Heart left ventricle (tissue), 16 donors: ENCODE results near the gene ZNF423. TPM values are rescaled to one million over a fixed set of nuclear protein-coding genes. Genes with fewer than 3 reads are reported as not detected.

Experiments used
- ATAC-seq, 4 donors: fragments of 200-7000 bp; cut with Tn5 transposase; one replicate each; pipeline ENCODE4 v1.9.1; 2020 to 2022; ENCODE audit warnings: moderate library complexity in 4 of 4, mild to moderate bottlenecking in 3 of 4, moderate number of reproducible peaks in 1 of 4
- DNase-seq, 5 donors: peaks; one replicate each; pipeline ENCODE4 v3.0.0-alpha.2; 2020
- H3K27ac ChIP-seq, 12 donors: fragments of 200-600 bp; sonication (generic) in 4 of 12; one replicate each; pipeline versions ENCODE4 v1.5.0 to v1.8.0; 2016 to 2022; ENCODE audit warnings: mild to moderate bottlenecking in 2 of 12
- H3K27me3 ChIP-seq, 9 donors: fragments of 200-600 bp; sonication (generic) in 2 of 9; one replicate each; pipeline versions ENCODE4 v1.5.1 to v1.8.0; 2016 to 2022; ENCODE audit warnings: mild to moderate bottlenecking in 3 of 9
- H3K36me3 ChIP-seq, 9 donors: fragments of 200-600 bp; sonication (generic) in 2 of 9; one replicate each; pipeline versions ENCODE4 v1.5.0 to v1.8.0; 2018 to 2022; ENCODE audit warnings: mild to moderate bottlenecking in 2 of 9
- H3K4me1 ChIP-seq, 12 donors: fragments of 200-600 bp; sonication (generic) in 4 of 12; one replicate each; pipeline versions ENCODE4 v1.5.0 to v1.8.0; 2016 to 2022; ENCODE audit warnings: mild to moderate bottlenecking in 3 of 12
- H3K4me3 ChIP-seq, 12 donors: fragments of 200-600 bp; sonication (generic) in 4 of 12; one replicate each; pipeline versions ENCODE4 v1.5.0 to v1.8.0; 2017 to 2022; ENCODE audit warnings: mild to moderate bottlenecking in 9 of 12, moderate library complexity in 4 of 12
- H3K9me3 ChIP-seq, 12 donors: fragments of 200-600 bp; sonication (generic) in 4 of 12; one replicate each; pipeline versions ENCODE4 v1.5.0 to v1.8.0; 2016 to 2022; ENCODE audit warnings: mild to moderate bottlenecking in 1 of 12
- POLR2A ChIP-seq, 2 donors: fragments of 450-650 bp; IDR thresholded peaks; one replicate each; pipeline ENCODE4 v1.6.1; 2017; ENCODE audit warnings: antibody characterized with exemption in 2 of 2, mild to moderate bottlenecking in 2 of 2, moderate library complexity in 2 of 2
- WGBS, 4 donors: extraction: QIAGEN DNeasy Blood & Tissue Kit in 2 of 4; methylation state at CpG; one replicate each; pipeline versions ENCODE4 v1.1.5 to v1.1.7; 2013 to 2018; 5-methylcytosine and 5-hydroxymethylcytosine counted together
- intact Hi-C, 10 donors: fragments of 100-400 bp; cut with DNase I; formaldehyde crosslinking; loops; one replicate each; pipeline versions ENCODE4 v1.11.1 to v1.14.2; 2022
- polyA plus RNA-seq, 2 donors: library from polyadenylated mRNA; stranded (reverse); fragments of 200-250 nt; gene quantifications; one replicate each; pipeline ENCODE4 v1.2.3, GENCODE V29; 2013
- total RNA-seq, 9 donors: library from RNA; depleted of rRNA in 2 of 9; stranded (reverse); fragments of >200 nt in 2 of 9; fragmentation: NEBNext Ultra II Directional in 3 of 9; extraction: Animal tissue kit (Norgen Biotek cat#: 25700) in 3 of 9; gene quantifications; one replicate each; pipeline versions ENCODE4 v1.1.0 to v1.2.4, GENCODE V29; 2016 to 2023
- TF ChIP-seq, protein P1 (sequence below), 12 donors: fragments of 200-600 bp; sonication (generic) in 4 of 12; IDR thresholded peaks; one replicate each; pipeline versions ENCODE4 v1.5.0 to v1.8.0; 2018 to 2022; ENCODE audit warnings: antibody characterized with exemption in 12 of 12, mild to moderate bottlenecking in 5 of 12
- donor health status: ischemic (EF 13 %, LVEDD 7.1; RV severe dilation, severe dysfunction).
- donor health status: healthy with polysubstance abuse.
- donor health status: DM: no; HTN: yes; CAD: no.
- donor health status: DM: no; HTN: no; CAD: no.
- donor health status: ischemic (EF 25% LVEDD 6.9; RV normal size, moderate dysfunction).
- donor health status: ischemic (EF 25% LVEDD 5.7; RV mildly dilated, moderate dysfunction).
- donor health status: healthy.
- donor health status: DM: yes; HTN: yes; CAD: no.
- donor health status: ischemic (EF 35%, LVEDD 5.7; RV mildly dilated, moderate dysfunction).
- donor health status: nonischemic (EF 11% LVEDD 7.7; RV severe dilation, severe dysfunction).
- donor health status: DM: yes; HTN: yes; CAD: no.
- donor health status: PGD.
- donor health status: ischemic (EF 29% LVEDD 5.4; RV normal size, mild dysfunction).
- donor health status: nonischemic (EF 23%, LVEDD 6.1; RV moderate dilation, normal function).

Gene ZNF423
- total and polyA plus RNA-seq, 11 donors: 1.8 to 10.4 (median 5.7) TPM

DNA sequence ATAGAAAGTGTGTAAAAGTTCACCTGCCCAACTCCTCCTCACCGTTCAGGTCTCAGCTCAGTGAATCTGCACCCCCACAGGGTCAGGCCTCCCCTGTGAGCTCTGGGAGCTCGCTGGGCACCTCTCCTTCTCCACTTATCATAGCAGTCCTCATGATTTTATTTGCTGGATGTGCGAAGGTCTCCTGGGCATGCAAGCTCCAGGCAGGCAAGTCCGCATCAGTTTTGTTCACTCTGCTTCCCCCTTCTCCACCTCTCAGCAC, 112.8 kb downstream of the ZNF423 start:
- intact Hi-C loops: loop anchor here in 2 of 10 donors (10.0 kb wide), 2 partner anchors 128 to 338 kb away; no protein-coding TSS in a partner anchor
- TF ChIP-seq POLR2A (IDR thresholded peaks at IDR 0.05): no peak
- TF ChIP-seq, protein P1, sequence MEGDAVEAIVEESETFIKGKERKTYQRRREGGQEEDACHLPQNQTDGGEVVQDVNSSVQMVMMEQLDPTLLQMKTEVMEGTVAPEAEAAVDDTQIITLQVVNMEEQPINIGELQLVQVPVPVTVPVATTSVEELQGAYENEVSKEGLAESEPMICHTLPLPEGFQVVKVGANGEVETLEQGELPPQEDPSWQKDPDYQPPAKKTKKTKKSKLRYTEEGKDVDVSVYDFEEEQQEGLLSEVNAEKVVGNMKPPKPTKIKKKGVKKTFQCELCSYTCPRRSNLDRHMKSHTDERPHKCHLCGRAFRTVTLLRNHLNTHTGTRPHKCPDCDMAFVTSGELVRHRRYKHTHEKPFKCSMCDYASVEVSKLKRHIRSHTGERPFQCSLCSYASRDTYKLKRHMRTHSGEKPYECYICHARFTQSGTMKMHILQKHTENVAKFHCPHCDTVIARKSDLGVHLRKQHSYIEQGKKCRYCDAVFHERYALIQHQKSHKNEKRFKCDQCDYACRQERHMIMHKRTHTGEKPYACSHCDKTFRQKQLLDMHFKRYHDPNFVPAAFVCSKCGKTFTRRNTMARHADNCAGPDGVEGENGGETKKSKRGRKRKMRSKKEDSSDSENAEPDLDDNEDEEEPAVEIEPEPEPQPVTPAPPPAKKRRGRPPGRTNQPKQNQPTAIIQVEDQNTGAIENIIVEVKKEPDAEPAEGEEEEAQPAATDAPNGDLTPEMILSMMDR (IDR thresholded peaks at IDR 0.05): no peak

GRCh38 chr16:49742428-49743202, 113.3 kb downstream of the ZNF423 start:
- no peak for DNase-seq
- Histone ChIP-seq H3K4me3 (no peak overlapping the region), H3K27ac (no peak overlapping the region), H3K9me3 (no peaks in the 10 kb centered on the region), H3K27me3 (peaks cover 0 to 4% (median 0%) of the 10 kb centered on the region in 9 donors), H3K36me3 (no peaks in the 10 kb centered on the region), H3K4me1 (peaks cover 0 to 5% (median 0%) of the 10 kb centered on the region in 12 donors)
- ATAC-seq: no peak
- 86 to 92% (median 89%) methylated on average over 14 to 19 of the region's 19 CpGs for WGBS, 4 donors
- intact Hi-C loops: loop anchor here in 2 of 10 donors (10.0 kb wide), 2 partner anchors 128 to 338 kb away; no protein-coding TSS in a partner anchor
- TF ChIP-seq, protein P1 (IDR thresholded peaks at IDR 0.05): no peak

More for the DNA sequence above, 112.8 kb downstream of the ZNF423 start:
- Histone ChIP-seq H3K4me1 (peaks cover 0 to 2% (median 0%) of the 10 kb centered on the region in 12 donors), H3K36me3 (no peaks in the 10 kb centered on the region), H3K27ac (no peak overlapping the region), H3K9me3 (no peaks in the 10 kb centered on the region), H3K27me3 (peaks cover 0 to 4% (median 0%) of the 10 kb centered on the region in 9 donors), H3K4me3 (no peak overlapping the region)
- no peak for ATAC-seq
- no peak for DNase-seq
- WGBS, 4 donors: 85 to 93% (median 88%) methylated on average over 4 of the region's 4 CpGs

GRCh38 chr16:49740256-49740655, 115.7 kb downstream of the ZNF423 start:
- DNase-seq: no peak
- TF ChIP-seq, protein P1 (IDR thresholded peaks at IDR 0.05): no peak
- no peak for TF ChIP-seq POLR2A (IDR thresholded peaks at IDR 0.05)
- WGBS, 4 donors: 67 to 71% (median 68%) methylated on average over 4 to 7 of the region's 7 CpGs
- ATAC-seq: no peak
- Histone ChIP-seq H3K27me3 (no peaks in the 10 kb centered on the region), H3K4me1 (peaks cover 0 to 7% (median 0%) of the 10 kb centered on the region in 12 donors), H3K36me3 (no peaks in the 10 kb centered on the region), H3K9me3 (no peaks in the 10 kb centered on the region), H3K4me3 (no peak overlapping the region), H3K27ac (no peak overlapping the region)
- intact Hi-C loops: loop anchor here in 2 of 10 donors (10.0 kb wide), 2 partner anchors 125 to 335 kb away; no protein-coding TSS in a partner anchor

- Histone ChIP-seq H3K4me3 (no peak overlapping the region), H3K4me1 (peaks cover 0 to 12% (median 0%) of the 10 kb centered on the region in 12 donors), H3K27ac (no peak overlapping the region), H3K27me3 (no peaks in the 10 kb centered on the region), H3K9me3 (no peaks in the 10 kb centered on the region), H3K36me3 (no peaks in the 10 kb centered on the region)
- TF ChIP-seq, protein P1 (IDR thresholded peaks at IDR 0.05): no peak
- TF ChIP-seq POLR2A (IDR thresholded peaks at IDR 0.05): no peak
- no peak for ATAC-seq
- intact Hi-C loops: no loop called here
- DNase-seq: no peak
- WGBS, 4 donors: 65 to 74% (median 70%) methylated on average over 9 of the region's 9 CpGs
These were observed 116.5 kb downstream of the ZNF423 start for GRCh38 chr16:49739381-49739780.
